H54 (cell line): ENCODE results near the gene CGB2.
"Not testable (repeated sequence)": the region's sequence is repeated elsewhere in the genome, so short reads cannot be mapped to it uniquely, and the experiment has no call there.

Experiments used
- DNase-seq: peaks from one replicate; pipeline ENCODE4 v3.0.0; 2011; ENCODE audit warnings: low spot score, mixed read lengths; ENCODE audit not compliant: insufficient read length
- FAIRE-seq: peaks from 3 replicates; lab custom pipeline; 2011; peaks lifted over from hg19 to GRCh38; lab: Jason Lieb, UNC
- POLR2A ChIP-seq: IDR thresholded peaks from 2 replicates; pipeline ENCODE4 v1.6.1; 2011; ENCODE audit warnings: low read depth, mild to moderate bottlenecking, low read length

Gene CGB2

DNA sequence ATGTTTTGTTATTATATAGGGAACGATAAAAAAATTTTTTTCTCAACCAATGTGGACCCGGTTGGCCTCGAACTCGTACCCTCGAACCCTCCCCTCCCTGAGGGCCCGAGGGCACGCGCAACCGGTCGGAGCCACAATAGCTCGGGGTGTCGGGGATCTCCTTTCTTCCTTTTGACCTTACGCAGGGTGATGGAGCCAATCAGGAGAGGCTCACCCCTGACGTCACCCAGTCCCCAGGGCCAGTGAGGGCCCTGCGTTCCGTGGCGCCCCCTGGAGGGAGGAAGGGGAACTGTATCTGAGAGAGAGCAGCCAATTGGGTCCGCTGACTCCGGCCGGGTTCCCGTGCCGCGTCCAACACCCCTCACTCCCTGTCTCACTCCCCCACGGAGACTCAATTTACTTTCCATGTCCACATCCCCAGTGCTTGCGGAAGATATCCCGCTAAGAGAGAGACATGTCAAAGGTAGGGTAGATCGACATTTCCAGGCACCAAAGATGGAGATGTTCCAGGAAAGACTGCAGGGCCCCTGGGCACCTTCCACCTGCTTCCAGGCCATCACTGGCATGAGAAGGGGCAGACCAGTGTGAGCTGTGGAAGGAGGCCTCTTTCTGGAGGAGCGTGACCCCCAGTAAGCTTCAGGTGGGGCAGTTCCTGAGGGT lies at the start of gene CGB2:
Gene CGB2 (plus strand): TSS at position 249 of the 660 bp plus-strand sequence. CDS start 206 bp downstream, at position 455.
- FAIRE-seq, DNase-seq: not testable (repeated sequence)

DNA sequence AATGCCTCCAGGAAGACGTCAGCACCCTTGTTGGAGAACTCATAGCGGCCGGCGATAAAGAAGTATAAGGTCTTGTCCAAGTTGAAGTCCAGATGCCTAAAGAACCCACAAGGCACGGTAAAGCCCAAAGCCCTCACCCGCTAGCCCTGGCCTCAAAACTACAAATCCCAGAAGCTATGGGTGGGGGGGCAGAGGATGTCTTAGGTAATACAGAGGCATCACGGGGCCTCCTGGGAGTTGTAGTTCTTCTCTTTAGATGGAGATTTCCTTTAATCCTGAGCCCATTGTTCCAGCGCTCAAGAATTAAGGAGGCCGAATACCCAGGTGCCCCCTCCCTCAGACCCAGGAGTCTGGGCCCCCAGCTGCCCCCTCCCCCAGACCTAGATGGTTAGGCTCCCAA lies 49.4 kb upstream of the CGB2 start:
- no peak for TF ChIP-seq POLR2A
- no peak for FAIRE-seq
- DNase-seq, result no peak

DNA sequence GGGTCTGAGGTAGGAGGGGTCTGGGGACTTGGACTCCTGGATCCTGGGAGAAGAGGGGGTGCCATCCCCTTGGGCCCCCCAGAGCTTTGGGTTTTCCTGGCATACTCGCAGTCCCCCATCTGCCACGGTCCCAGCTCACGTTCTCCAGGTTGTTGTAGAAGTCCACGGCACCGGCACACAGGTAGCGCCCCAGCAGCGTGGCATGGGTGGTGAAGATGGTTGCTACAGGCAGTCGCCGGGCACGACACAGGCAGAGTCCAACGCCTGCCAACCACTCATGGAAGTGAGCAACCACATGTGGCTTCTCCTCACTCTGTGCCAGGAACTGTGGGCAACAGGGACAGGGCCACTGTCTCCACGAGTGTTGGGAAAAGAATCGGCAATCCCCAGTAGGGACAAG lies 46.0 kb upstream of the CGB2 start:
- DNase-seq (no peak), FAIRE-seq (no peak)
- TF ChIP-seq POLR2A, result no peak

DNA sequence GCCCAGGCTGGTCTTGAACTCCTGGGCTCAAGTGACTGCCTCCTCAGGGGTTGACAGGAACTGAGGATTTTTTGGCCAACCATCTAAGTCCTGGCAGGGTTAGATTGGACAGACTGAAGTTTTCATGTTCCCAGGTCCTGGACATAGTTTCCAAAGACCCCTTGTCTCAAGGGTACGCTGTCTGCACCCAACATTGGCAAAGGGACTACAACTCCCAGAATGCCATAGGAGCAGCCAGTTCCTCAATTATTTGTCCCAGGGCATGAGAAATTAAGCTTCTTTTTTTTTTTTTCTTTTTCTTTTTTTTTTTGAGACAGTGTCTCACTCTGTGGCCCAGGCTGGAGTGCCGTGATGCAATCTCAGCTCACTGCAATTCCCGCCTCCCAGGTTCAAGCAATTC lies 45.5 kb upstream of the CGB2 start:
- FAIRE-seq, result no peak
- no peak for DNase-seq
- TF ChIP-seq POLR2A, result no peak

DNA sequence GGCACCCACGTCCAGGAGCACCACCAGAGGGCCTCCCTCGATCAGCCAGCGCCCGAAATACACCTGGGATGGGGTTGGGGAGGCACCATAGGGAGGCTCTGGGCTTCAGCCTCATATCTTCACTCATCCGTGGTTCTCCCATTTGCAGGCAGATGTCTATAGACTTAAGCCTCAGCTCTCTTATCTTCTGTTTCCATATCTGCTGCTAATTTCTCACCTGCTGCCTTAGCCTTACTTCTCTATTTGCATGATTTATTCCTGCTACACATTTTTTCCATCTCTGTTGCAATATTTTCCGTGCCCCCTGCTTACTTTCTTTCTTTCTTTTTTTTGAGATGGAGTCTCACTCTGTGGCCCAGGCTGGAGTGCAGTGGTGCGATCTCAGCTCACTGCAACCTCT lies 44.4 kb upstream of the CGB2 start:
- FAIRE-seq, result no peak
- TF ChIP-seq POLR2A, result no peak
- no peak for DNase-seq

DNA sequence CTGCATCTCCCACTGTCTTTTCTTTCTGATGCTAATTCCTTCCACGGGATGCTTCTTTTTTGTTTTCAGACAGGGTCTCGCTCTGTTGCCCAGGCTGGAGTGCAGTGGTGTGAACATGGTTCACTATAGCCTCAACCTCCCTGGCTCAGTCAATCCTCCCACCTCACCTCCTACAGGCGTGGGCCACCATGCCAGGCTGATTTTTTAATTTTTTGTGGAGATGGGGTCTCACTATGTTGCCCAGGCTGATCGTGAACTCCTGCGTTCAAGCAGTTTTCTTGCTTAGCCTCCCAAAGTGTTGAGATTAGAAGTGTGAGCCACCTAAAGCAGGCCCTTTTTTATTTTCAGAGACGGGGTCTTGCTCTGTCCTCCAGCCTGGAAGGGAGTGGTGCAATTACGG lies 43.4 kb upstream of the CGB2 start:
- FAIRE-seq (no peak), DNase-seq (no peak)
- TF ChIP-seq POLR2A, result no peak

DNA sequence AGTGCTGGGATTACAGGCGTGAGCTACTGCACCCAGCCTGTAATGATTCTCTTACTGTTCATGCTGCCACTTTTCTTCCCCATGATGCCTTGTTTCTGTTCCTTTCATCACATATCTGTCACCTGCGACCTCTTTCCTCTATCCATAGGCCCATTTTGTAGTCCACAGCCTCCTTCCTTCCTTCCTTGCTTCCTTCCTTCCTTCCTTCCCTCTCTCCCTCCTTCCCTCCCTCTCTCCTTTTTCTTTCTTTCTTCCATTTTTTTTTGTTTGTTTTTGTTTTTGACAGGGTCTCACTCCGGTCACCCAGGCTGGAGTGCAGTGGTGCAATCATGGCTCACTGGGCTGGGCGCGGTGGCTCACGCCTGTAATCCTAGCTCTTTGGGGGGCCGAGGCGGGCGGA lies 42.8 kb upstream of the CGB2 start:
- FAIRE-seq, result no peak
- no peak for DNase-seq
- no peak for TF ChIP-seq POLR2A

DNA sequence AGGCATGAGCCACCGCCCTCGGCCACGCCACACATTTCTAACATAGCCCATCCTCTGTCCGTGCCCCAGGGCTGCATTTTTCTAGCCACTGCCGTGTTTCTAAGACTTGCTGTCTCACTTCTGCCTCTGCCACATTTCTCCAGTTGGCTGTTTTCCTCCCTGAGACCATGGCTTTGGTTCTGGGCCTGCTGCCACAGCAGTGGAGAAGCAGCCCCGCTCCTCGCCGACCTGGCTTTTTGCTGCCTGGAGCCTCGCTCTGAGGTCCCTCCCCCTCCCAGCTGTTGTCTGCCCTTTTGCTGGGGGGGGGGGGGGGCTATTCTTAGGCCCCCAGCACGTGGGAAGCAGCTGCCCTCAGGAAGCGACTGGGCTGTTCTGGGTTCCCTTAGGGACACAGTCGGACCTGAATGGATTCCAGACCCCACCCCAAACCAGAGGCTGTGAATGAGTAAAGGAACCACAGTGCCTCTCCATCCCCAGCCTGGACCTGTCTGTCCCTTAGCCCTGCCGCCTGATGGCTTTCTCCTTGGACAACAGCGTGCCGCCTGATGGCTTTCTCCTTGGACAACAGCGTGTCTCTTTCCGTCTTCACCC lies 41.9 kb upstream of the CGB2 start:
- no peak for TF ChIP-seq POLR2A
- DNase-seq, result no peak
- no peak for FAIRE-seq

DNA sequence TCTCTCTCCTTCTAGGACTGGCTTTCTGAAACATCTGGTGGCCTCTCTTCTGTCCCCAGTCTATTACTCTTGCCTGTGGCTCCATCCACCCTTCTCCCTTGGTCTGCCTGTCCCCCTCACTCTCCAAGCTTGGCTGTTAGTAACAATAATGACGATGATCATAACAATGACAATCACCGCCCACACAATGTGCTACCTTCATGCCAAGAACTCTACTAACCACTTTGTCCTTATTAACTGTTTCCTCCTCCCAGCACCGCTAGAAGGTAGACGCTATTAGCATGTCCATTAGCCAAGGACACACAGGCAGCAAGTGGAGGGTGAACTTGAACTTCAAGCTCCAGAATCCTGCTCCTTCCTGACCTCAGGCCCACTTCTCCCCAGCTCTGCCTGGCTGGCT lies 41.3 kb upstream of the CGB2 start:
- no peak for DNase-seq
- TF ChIP-seq POLR2A, result no peak
- no peak for FAIRE-seq

DNA sequence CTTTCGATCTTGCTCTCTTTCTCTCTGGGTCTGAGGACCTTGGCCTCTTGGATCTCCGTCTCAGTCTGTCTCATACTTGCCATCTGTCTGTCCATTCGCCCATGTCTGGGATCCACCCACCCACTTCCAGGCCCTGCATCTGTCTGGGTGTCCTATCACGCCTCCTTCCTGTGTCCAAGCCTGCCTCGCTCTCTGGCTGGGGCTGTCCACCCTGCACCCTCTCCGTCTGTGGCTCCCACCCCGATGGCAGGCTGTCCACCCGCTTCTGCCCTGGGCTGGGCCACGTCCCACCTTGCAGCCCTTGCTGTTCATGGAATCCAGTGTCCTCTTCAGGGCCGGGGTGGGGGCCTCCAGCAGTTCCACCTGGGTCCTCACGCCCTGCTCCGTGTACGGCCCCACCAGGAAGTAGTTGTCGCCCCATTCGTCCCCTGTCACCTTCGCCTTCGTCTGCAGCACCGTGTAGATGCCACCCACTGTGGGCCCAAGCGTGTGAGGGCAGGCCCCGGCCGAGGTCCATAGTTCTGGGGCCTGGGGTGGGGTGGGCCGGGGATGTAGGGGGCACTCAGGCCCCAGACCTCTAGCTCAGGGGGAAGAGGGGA lies 40.6 kb upstream of the CGB2 start:
- DNase-seq, result no peak
- no peak for TF ChIP-seq POLR2A
- FAIRE-seq, result no peak

DNA sequence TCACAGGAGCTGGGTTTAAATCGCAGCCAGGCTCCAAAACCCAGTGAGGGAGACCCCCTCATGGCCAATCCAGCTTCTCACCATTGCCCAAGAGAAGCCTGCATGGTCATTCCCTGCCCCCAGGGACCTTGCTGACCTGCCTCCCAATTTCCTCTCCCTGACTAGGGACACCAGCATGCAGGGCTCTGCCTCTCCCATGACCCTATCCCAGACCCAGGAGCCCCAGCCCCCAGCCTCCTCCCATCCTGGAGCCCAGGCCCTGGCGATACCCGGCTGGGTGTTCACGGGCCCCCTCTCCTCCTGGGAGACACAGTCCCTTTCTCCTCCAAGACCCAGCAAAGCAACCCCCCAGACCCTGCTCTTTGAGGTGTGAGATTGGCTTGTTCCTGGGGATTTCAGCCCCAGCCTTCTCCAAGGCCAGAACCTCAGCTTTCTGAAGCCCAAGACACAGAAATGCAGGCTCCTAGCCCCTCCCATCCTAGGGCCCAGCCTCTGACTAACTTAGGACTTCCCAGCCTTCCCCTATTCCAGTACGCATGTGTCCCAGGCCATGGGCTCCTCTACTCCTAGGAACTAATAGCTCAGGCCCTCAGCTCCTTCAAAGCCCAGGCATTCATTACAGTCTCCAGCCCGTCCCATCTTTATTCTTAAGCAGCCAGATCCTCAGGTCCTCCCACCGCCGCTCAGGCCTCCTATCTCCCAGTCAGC lies 39.7 kb upstream of the CGB2 start:
- no peak for FAIRE-seq
- no peak for TF ChIP-seq POLR2A
- peak; percentile 55 for DNase-seq

DNA sequence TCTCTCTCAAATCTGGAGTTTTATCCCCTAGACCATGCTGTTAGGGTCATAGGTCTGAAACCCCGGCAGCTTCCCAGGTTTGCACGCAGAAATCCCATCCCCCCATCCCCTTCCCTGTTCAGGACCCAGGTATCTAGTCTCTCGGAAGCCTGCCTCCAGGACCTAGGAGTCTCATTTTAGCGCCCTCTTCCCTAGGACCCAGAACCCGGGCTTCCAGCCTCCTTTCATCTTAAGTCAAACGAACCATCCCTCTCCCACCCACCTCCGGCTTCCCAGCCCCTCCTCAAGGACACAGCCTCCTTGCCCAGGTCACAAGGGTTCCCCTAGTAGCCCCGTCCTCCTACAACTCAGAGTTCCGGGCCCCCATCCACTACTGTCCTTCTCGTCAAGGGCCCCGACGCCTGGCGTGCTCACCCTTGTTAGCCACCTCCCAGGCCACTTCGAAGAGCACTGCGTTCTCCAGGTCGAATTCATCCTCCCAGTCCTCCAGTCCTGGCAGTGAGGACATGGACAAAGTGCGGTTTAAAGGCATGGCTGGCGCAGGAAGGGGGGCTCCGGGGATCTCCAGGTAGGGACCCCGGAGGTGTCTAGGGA lies 39.0 kb upstream of the CGB2 start:
- no peak for TF ChIP-seq POLR2A
- FAIRE-seq (no peak), DNase-seq (no peak)

DNA sequence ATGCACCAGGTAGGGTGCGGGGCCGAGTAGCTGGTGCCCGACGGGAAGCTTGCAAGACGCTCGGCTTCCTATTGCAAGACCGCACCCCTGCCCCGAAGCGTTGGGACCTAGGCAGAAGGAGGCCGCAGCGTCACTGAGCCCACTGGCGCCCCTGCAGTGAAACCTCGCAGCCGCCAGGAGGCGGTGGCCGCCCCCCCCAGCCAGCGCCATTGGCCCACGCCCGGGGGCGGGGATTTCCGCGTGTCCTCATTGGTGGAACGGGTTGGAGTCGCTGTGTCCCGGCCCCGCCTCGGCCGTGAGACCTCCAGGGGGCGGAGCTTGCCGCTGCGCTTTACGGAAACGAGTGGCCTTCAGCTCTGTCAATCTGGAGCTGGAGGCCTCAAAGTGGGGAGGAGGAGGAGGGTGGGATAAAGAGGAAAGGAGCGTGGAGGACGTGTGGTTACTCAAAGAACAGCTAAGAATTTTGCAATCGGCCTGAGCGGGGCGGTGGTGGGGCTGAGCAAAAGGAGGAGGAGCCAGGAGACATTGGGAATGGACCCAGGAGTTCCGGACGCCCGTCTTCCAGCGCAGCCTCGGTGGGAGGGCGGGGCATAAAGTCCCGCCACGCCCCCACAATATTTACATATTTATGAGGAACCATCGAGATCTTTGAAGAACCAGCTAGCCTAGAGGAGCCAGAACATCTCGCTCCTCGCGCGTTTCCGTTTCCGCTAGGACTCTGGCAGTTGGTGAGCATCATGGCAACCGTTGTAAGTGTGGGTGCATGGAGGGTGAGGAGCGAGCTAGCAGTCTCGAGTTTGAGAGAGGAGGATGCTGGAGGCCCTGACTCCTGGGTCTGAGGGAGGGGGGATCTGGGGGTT lies 38.3 kb upstream of the CGB2 start, which contains the start of the genes GYS1 and RUVBL2:
Gene GYS1 (minus strand): TSS at position 135 of the 860 bp plus-strand sequence. CDS start 197 bp downstream, outside the sequence.
Gene RUVBL2 (plus strand): TSS at position 713 of the 860 bp plus-strand sequence. CDS start 25 bp downstream, at position 738.
- TF ChIP-seq POLR2A, result peak; percentile 72
- FAIRE-seq, result peak; percentile 74
- DNase-seq, result peak; percentile 83
